OCI-LY7 (cell line): Measurements from ENCODE around the gene KIF6. TPM values are rescaled to one million over a fixed set of nuclear protein-coding genes. Genes with fewer than 3 reads are reported as not detected.

Experiments
- BruUV-seq: library from RNA; stranded (reverse); fragments of 400-500 nt; replicated peaks from 2 replicates; lab custom pipeline; 2021; lab: Mats Ljungman, UMichigan
- CTCF ChIA-PET: fragments of 300-600 bp; sonication (Branson Sonifier 250); formaldehyde crosslinking; loops from one replicate; lab custom pipeline; 2022; ENCODE audit warnings: antibody characterized with exemption; ENCODE audit not compliant: unreplicated experiment; lab: Charles Lee
- POLR2A ChIA-PET: fragments of 300-600 bp; sonication (Branson Sonifier 250); formaldehyde crosslinking; loops from one replicate; lab custom pipeline; 2022; ENCODE audit warnings: antibody characterized with exemption; lab: Charles Lee
- DNase-seq: peaks from one replicate; pipeline ENCODE4 v3.0.0-alpha.2; 2015; ENCODE audit warnings: low spot score
- H2AFZ ChIP-seq: fragments of 200-600 bp; sonication (generic), shearing (Covaris generic); 2 replicates; pipeline ENCODE4 v1.6.1; 2014; ENCODE audit warnings: mild to moderate bottlenecking, antibody characterized with exemption, low read length, moderate library complexity
- H3K27ac ChIP-seq: fragments of 200-600 bp; sonication (generic); 2 replicates; pipeline ENCODE4 v1.5.1; 2014; ENCODE audit warnings: mixed run types, low read depth, mild to moderate bottlenecking, moderate library complexity, low read length, inconsistent platforms; ENCODE audit not compliant: poor library complexity, severe bottlenecking
- H3K36me3 ChIP-seq: fragments of 200-600 bp; sonication (generic); 2 replicates; pipeline ENCODE4 v1.6.1; 2014; ENCODE audit warnings: mild to moderate bottlenecking, antibody characterized with exemption, low read length, moderate library complexity, mixed read lengths; ENCODE audit not compliant: insufficient read depth
- H3K4me1 ChIP-seq: fragments of 200-600 bp; sonication (generic); 2 replicates; pipeline ENCODE4 v1.5.1; 2014; ENCODE audit warnings: mild to moderate bottlenecking, low read length; ENCODE audit not compliant: insufficient read depth, poor library complexity, severe bottlenecking
- H3K4me2 ChIP-seq: fragments of 200-600 bp; sonication (generic); 2 replicates; pipeline ENCODE4 v1.6.1; 2014; ENCODE audit warnings: mild to moderate bottlenecking, low read length
- H3K4me3 ChIP-seq: fragments of 200-600 bp; sonication (generic); 2 replicates; pipeline ENCODE4 v1.5.1; 2014; ENCODE audit warnings: mild to moderate bottlenecking, low read depth, low read length; ENCODE audit not compliant: poor library complexity, severe bottlenecking
- H3K79me2 ChIP-seq: fragments of 200-600 bp; sonication (generic); 2 replicates; pipeline ENCODE4 v1.6.1; 2016; ENCODE audit warnings: low read depth, mild to moderate bottlenecking, low read length, moderate library complexity, mixed read lengths; ENCODE audit not compliant: insufficient read depth
- H3K9me2 ChIP-seq: fragments of 200-600 bp; sonication (generic); 2 replicates; pipeline ENCODE4 v1.6.1; 2016; ENCODE audit warnings: mild to moderate bottlenecking, low read length, mixed read lengths; ENCODE audit not compliant: insufficient read depth
- H3K9me3 ChIP-seq: fragments of 200-600 bp; sonication (generic); 2 replicates; pipeline ENCODE4 v1.6.1; 2014; ENCODE audit warnings: mild to moderate bottlenecking, mixed run types, low read length, mixed read lengths
- H4K20me1 ChIP-seq: fragments of 200-600 bp; sonication (generic); 2 replicates; pipeline ENCODE4 v1.6.1; 2014; ENCODE audit warnings: mild to moderate bottlenecking, antibody characterized with exemption, low read length, moderate library complexity, mixed read lengths; ENCODE audit not compliant: insufficient read depth
- EZH2phosphoT487 ChIP-seq: fragments of 200-600 bp; sonication (generic); IDR thresholded peaks from 2 replicates; pipeline ENCODE4 v1.6.1; 2018; ENCODE audit warnings: low read depth, borderline replicate concordance, mild to moderate bottlenecking, mixed run types, antibody characterized with exemption, low read length, moderate library complexity, mixed read lengths
- intact Hi-C: fragments of 100-400 bp; cut with micrococcal nuclease; formaldehyde crosslinking; loops from one replicate; pipeline ENCODE4 v1.10.0; 2022; ENCODE audit not compliant: unreplicated experiment
- total RNA-seq, 2 experiments: library from RNA; depleted of rRNA in 1 of 2; stranded (reverse); fragments of >200 nt in 1 of 2; shearing (Covaris generic) in 1 of 2; gene quantifications; 2 replicates each; pipeline ENCODE4 v1.2.3, GENCODE V29; 2014 to 2022
- TF ChIP-seq, protein P1 (sequence below): fragments of 200-600 bp; sonication (generic); conservative IDR thresholded peaks from 2 replicates; pipeline ENCODE4 v1.5.1; 2014; ENCODE audit warnings: mild to moderate bottlenecking, antibody characterized with exemption, low read length, moderate library complexity, mixed read lengths

The KIF6 gene
- total RNA-seq, 2 experiments from 2014 or later = not detected

GRCh38 chr6:39599973-39600372 lies 125.2 kb downstream of the KIF6 start:
- TF ChIP-seq EZH2phosphoT487 = no peak
- TF ChIP-seq, protein P1, sequence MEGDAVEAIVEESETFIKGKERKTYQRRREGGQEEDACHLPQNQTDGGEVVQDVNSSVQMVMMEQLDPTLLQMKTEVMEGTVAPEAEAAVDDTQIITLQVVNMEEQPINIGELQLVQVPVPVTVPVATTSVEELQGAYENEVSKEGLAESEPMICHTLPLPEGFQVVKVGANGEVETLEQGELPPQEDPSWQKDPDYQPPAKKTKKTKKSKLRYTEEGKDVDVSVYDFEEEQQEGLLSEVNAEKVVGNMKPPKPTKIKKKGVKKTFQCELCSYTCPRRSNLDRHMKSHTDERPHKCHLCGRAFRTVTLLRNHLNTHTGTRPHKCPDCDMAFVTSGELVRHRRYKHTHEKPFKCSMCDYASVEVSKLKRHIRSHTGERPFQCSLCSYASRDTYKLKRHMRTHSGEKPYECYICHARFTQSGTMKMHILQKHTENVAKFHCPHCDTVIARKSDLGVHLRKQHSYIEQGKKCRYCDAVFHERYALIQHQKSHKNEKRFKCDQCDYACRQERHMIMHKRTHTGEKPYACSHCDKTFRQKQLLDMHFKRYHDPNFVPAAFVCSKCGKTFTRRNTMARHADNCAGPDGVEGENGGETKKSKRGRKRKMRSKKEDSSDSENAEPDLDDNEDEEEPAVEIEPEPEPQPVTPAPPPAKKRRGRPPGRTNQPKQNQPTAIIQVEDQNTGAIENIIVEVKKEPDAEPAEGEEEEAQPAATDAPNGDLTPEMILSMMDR = no peak
- no peaks in the 10 kb centered on the region for H3K36me3 ChIP-seq
- DNase-seq = no peak

DNA sequence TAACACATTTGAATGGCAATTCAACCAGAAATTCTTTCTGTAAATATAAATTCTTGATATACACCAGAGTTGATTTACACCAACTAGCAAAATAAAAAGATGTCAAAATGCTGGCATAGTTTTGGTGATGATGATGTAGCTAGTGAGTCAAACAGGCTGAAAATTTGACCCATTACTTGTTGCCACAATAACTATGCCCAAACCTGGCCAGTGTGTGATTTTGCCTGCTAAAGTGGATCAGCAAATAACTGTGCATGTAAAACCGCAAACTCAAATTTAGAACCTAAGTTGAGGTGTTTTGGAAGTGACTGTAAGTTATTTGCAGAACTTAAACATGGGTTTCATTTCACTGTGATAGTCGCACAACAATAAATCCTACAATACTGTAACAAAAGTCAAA lies 125.9 kb downstream of the KIF6 start:
- BruUV-seq = no TSS peak
- Histone ChIP-seq H3K27ac (no peak overlapping the region), H2AFZ (no peak overlapping the region), H4K20me1 (no peaks in the 10 kb centered on the region), H3K4me1 (no peaks in the 10 kb centered on the region), H3K9me3 (no peaks in the 10 kb centered on the region), H3K36me3 (no peaks in the 10 kb centered on the region), H3K4me3 (no peak overlapping the region), H3K79me2 (no peaks in the 10 kb centered on the region), H3K9me2 (no peaks in the 10 kb centered on the region), H3K4me2 (no peak overlapping the region)
- no peak for DNase-seq
- ChIA-PET POLR2A (interaction anchor here (0.7 kb wide), 1 partner anchor 1333 kb away, joined by 3 read pairs; no protein-coding TSS in a partner anchor), CTCF (no interaction called here)
- intact Hi-C loops = no loop called here
- no peak for TF ChIP-seq EZH2phosphoT487
- TF ChIP-seq, protein P1 = no peak

More at GRCh38 chr6:39599973-39600372, 125.2 kb downstream of the KIF6 start:
- ChIA-PET CTCF (no interaction called here), POLR2A (no interaction called here)
- no peaks in the 10 kb centered on the region for H3K79me2 ChIP-seq
- H3K9me3 ChIP-seq = no peaks in the 10 kb centered on the region
- intact Hi-C loops = no loop called here
- H3K27ac ChIP-seq = no peak overlapping the region
- H3K4me3 ChIP-seq = no peak overlapping the region
- no TSS peak for BruUV-seq
- no peak overlapping the region for H2AFZ ChIP-seq
- H3K9me2 ChIP-seq = no peaks in the 10 kb centered on the region
- no peaks in the 10 kb centered on the region for H4K20me1 ChIP-seq
- H3K4me2 ChIP-seq = no peak overlapping the region
- H3K4me1 ChIP-seq = no peaks in the 10 kb centered on the region

DNA sequence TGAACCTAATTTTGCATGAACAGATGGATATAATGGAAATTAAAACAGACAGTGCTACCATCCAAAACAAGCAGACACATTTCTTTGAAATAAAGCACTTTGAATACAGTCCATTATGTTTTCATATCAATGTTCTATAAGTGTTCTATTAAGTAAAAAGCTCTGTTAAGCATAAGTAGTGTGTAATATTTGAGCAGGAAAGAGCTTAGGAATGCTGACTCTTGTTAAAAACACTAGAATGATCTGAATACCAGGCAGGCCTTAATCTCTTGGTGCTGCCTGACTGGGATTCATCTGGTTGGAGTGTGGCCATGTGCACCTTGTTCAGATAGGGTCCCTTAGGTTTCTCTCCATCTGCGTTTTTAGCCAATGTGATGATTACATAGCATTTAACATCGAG lies 130.9 kb downstream of the KIF6 start:
- BruUV-seq = no TSS peak
- no peak for DNase-seq
- Histone ChIP-seq H3K4me3 (no peak overlapping the region), H2AFZ (no peak overlapping the region), H3K9me3 (no peaks in the 10 kb centered on the region), H3K4me1 (no peaks in the 10 kb centered on the region), H3K36me3 (no peaks in the 10 kb centered on the region), H4K20me1 (no peaks in the 10 kb centered on the region), H3K27ac (no peak overlapping the region), H3K4me2 (no peak overlapping the region), H3K9me2 (no peaks in the 10 kb centered on the region), H3K79me2 (no peaks in the 10 kb centered on the region)
- intact Hi-C loops = no loop called here
- TF ChIP-seq EZH2phosphoT487 = no peak
- TF ChIP-seq, protein P1 = no peak
- CTCF ChIA-PET = no interaction called here
- POLR2A ChIA-PET = no interaction called here
